Thoracic aorta (tissue), 2 donors: ENCODE results near the gene ZBTB16. TPM values are rescaled to one million over a fixed set of nuclear protein-coding genes. Genes with fewer than 3 reads are reported as not detected.
A peak's percentile ranks its signal among the peaks of the same experiment; 100 is the strongest.

Experiments
- ATAC-seq: fragments of 150-250 bp; one replicate; pipeline ENCODE4 v1.8.0; 2017; ENCODE audit warnings: low read depth; ENCODE audit not compliant: insufficient number of reproducible peaks, low FRiP score
- DNase-seq: peaks from one replicate; pipeline ENCODE4 v3.0.0-alpha.2; 2020; ENCODE audit warnings: low spot score
- H3K27ac ChIP-seq, 2 donors: fragments of 200-600 bp; sonication (generic); 1 replicate in 1 of 2; 2 replicates in 1 of 2; pipeline ENCODE4 v1.5.1; 2016; ENCODE audit warnings: mild to moderate bottlenecking in 2 of 2, moderate library complexity in 2 of 2
- H3K27me3 ChIP-seq: fragments of 200-600 bp; sonication (generic); replicated peaks from 2 replicates; pipeline ENCODE4 v1.6.0; 2016; ENCODE audit warnings: mild to moderate bottlenecking; ENCODE audit not compliant: insufficient read depth
- H3K36me3 ChIP-seq: fragments of 200-600 bp; sonication (generic); one replicate; pipeline ENCODE4 v1.5.1; 2016
- H3K4me1 ChIP-seq, 2 donors: fragments of 200-600 bp; sonication (generic); 1 replicate in 1 of 2; 2 replicates in 1 of 2; pipeline versions ENCODE4 v1.5.1 to v1.6.0; 2016; ENCODE audit warnings: low read depth in 2 of 2, mild to moderate bottlenecking in 1 of 2; ENCODE audit not compliant: control insufficient read depth in 1 of 2
- H3K4me3 ChIP-seq: fragments of 200-600 bp; sonication (generic); 2 replicates; pipeline ENCODE4 v1.5.1; 2016; ENCODE audit warnings: mild to moderate bottlenecking
- H3K9me3 ChIP-seq: fragments of 200-600 bp; sonication (generic); 2 replicates; pipeline ENCODE4 v1.5.1; 2016
- total RNA-seq, 2 donors: library from RNA; depleted of rRNA; stranded (reverse); fragments of >200 nt; gene quantifications; one replicate each; pipeline versions ENCODE4 v1.1.0 to v1.2.3, GENCODE V29; 2016
- TF ChIP-seq, protein P1 (sequence below): fragments of 200-600 bp; sonication (generic); IDR thresholded peaks from one replicate; pipeline ENCODE4 v1.5.1; 2019; ENCODE audit warnings: antibody characterized with exemption

The ZBTB16 gene
- total RNA-seq, 2 donors from 2014 or later = 314 to 545 TPM

DNA sequence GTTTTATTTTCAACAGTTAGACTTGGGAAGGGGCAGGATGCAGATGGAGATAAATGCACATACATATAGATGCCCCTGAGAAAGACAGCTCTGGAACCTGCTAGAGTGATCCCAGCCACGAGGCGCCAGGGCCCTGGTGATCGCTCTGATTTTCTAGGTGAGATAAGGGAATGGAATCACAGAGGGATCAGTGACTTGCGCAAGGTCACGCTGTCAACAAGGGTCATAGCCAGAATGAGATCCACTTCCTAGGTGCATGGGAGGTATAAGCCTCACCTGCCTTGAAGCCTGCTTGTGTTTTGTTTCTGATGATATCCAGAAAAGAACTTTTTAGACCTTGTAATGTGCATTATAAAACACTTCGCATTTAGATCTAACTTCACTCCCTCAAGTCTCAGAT is 47.5 kb downstream of the ZBTB16 start:
- no peak for ATAC-seq
- no peak for DNase-seq
- peaks cover 80 to 99% of the 10 kb centered on the region in 2 donors for H3K4me1 ChIP-seq
- H3K27ac ChIP-seq = peak overlapping the region; percentile 31 to 89
- H3K36me3 ChIP-seq = peaks cover 30% of the 10 kb centered on the region
- TF ChIP-seq, protein P1, sequence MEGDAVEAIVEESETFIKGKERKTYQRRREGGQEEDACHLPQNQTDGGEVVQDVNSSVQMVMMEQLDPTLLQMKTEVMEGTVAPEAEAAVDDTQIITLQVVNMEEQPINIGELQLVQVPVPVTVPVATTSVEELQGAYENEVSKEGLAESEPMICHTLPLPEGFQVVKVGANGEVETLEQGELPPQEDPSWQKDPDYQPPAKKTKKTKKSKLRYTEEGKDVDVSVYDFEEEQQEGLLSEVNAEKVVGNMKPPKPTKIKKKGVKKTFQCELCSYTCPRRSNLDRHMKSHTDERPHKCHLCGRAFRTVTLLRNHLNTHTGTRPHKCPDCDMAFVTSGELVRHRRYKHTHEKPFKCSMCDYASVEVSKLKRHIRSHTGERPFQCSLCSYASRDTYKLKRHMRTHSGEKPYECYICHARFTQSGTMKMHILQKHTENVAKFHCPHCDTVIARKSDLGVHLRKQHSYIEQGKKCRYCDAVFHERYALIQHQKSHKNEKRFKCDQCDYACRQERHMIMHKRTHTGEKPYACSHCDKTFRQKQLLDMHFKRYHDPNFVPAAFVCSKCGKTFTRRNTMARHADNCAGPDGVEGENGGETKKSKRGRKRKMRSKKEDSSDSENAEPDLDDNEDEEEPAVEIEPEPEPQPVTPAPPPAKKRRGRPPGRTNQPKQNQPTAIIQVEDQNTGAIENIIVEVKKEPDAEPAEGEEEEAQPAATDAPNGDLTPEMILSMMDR = no peak
- no peaks in the 10 kb centered on the region for H3K9me3 ChIP-seq
- no peak overlapping the region for H3K4me3 ChIP-seq
- H3K27me3 ChIP-seq = no peaks in the 10 kb centered on the region

DNA sequence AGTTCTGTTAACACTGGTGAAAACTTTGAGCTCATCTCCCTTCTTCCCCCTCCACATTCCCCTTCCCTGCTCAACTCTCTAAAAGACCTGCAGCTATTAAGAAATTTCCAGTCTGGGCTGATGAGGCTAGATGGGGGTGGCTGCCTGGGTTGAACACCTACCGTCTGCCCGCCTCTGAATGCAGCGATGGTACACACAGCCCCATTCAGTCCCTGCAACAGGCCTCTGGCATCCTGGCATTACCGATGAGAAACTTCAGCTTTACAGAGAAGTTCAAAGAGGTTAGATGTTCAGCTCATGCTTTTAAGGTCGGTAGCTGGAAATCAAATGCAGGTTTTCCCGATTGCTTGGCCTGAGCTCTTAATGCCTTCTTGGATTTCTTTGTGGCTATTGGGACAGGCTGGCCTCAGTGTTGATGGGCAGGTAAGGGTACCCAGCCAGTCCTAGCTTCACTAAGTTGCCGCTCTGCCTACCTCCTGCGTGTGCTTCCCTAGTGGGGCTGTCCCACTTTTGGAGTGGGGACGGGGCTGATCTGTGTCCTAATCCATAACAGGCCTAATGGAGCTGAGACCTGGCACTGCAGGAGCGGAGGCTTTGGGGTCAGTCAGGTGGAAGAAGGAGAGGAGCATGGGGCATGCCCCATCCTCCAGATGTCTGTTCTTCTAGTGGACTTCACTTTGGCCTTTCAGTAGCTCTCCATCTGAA is 49.1 kb downstream of the ZBTB16 start:
- Histone ChIP-seq H3K9me3 (no peaks in the 10 kb centered on the region), H3K27me3 (no peaks in the 10 kb centered on the region), H3K36me3 (peaks cover 29% of the 10 kb centered on the region), H3K4me3 (peak overlapping the region; percentile 24), H3K4me1 (peaks cover 82 to 99% of the 10 kb centered on the region in 2 donors), H3K27ac (peak overlapping the region; percentile 89)
- DNase-seq = no peak
- ATAC-seq = no peak
- TF ChIP-seq, protein P1 = no peak

DNA sequence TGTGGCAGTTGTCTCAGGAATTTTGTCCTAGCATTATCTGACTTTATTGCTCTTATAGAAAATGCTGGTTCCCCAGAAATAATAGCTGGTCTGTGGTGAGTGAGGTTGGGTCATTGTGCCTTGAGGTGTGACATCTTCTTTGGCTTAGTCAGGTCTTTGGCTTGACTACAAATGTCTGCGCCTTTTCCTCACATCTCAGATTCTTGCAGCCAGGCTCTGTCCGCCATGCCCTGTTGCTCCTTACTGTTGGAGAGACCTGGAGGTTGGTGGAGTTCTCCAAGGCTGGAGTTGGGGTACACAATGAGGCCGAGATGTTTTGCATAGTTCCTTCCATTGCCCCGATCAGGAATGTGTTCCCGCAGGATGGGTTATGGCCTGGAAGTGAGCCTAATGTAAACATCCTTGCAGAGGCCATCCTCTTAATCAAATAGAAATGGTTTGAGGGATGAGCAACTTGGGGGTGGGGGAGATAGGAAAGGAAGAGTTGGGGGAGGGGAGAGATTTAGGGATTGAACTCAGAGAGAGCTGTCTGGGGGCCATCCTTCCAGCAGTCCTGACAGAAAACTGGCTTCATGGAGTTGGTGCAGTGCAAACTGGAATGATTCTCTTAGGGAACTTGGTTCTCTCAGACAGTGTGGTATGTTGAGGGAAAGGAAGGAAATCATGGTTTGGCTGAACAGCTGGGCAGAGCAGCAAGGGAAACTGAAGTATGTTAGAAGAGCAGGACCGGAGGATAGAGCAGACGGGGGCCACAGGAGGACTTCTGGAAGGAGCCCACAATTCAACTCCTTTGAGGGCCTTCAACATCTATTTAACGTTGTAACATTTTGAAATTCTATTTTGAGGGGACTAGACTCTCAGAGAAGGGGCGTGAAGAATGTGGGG is 49.9 kb downstream of the ZBTB16 start:
- Histone ChIP-seq H3K4me3 (peak overlapping the region; percentile 55), H3K27ac (peak overlapping the region; percentile 89), H3K36me3 (peaks cover 23% of the 10 kb centered on the region), H3K4me1 (peaks cover 77 to 99% of the 10 kb centered on the region in 2 donors), H3K27me3 (no peaks in the 10 kb centered on the region), H3K9me3 (no peaks in the 10 kb centered on the region)
- no peak for DNase-seq
- no peak for ATAC-seq
- TF ChIP-seq, protein P1 = no peak

DNA sequence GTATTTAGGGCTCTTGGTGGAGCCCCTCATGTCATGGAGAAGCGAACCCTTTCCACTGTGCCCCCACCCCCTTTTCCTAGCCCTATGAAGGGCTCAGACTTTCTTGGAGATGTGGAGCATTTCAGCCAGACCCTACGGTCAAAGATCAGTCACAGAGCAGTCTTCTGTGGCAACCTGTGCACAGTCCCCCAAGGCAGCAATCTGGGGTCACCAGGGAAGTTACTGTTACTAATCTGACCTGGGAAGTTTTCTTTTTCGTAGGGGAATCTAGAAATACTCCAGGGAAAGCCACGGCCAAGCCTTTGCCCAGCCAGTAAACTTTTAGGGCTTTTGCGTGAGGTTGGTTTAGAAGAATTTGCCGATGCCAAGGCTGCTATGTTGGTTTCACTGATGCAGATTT is 50.6 kb downstream of the ZBTB16 start:
- no peaks in the 10 kb centered on the region for H3K9me3 ChIP-seq
- peak overlapping the region; percentile 55 for H3K4me3 ChIP-seq
- H3K27me3 ChIP-seq = no peaks in the 10 kb centered on the region
- H3K36me3 ChIP-seq = peaks cover 18% of the 10 kb centered on the region
- peaks cover 77 to 99% of the 10 kb centered on the region in 2 donors for H3K4me1 ChIP-seq
- ATAC-seq = no peak
- H3K27ac ChIP-seq = peak overlapping the region; percentile 89
- TF ChIP-seq, protein P1 = no peak
- DNase-seq = no peak
